ENCODE measurements around the gene FUBP3.

GRCh38 chr9:130604295-130604694, 24.9 kb downstream of the FUBP3 start:
- TF ChIP-seq CTCF (IDR thresholded peaks at IDR 0.05) (no peak), POLR2A (IDR thresholded peaks at IDR 0.05) (no peak)

All from tibial nerve (tissue), 3 donors.